Stimulated activated CD4-positive, alpha-beta T cell treated with anti-CD3 and anti-CD28 coated beads, Interleukin-2, amount 100 ng/mL, for 4 hours (primary cell): ENCODE measurements around the gene CRELD2.
A peak's percentile ranks its signal among the peaks of the same experiment; 100 is the strongest.

ENCODE experiments used
- DNase-seq: peaks from one replicate; pipeline ENCODE4 v3.0.0-alpha.2; 2020; ENCODE audit warnings: low read depth

The CRELD2 gene

GRCh38 chr22:49929994-49930575 lies 11.7 kb downstream of the CRELD2 start:
- no peak for DNase-seq

- peak; percentile 47 for DNase-seq
Observed at GRCh38 chr22:49930596-49931412, 12.4 kb downstream of the CRELD2 start.

GRCh38 chr22:49933236-49934159 lies 15.1 kb downstream of the CRELD2 start:
- no peak for DNase-seq

GRCh38 chr22:49934160-49934890 lies 15.9 kb downstream of the CRELD2 start:
- no peak for DNase-seq

- peak; percentile 93 for DNase-seq
Observed at GRCh38 chr22:49934891-49935557, 16.6 kb downstream of the CRELD2 start.

- peak; percentile 52 for DNase-seq
Observed at GRCh38 chr22:49935561-49935960, 17.1 kb downstream of the CRELD2 start.

GRCh38 chr22:49936018-49936972 lies 17.9 kb downstream of the CRELD2 start:
- peak; percentile 98 for DNase-seq

GRCh38 chr22:49936973-49937757 lies 18.7 kb downstream of the CRELD2 start:
- no peak for DNase-seq

- DNase-seq: no peak
Observed at GRCh38 chr22:49937758-49938564, 19.5 kb downstream of the CRELD2 start.

GRCh38 chr22:49938565-49939136 lies 20.2 kb downstream of the CRELD2 start:
- no peak for DNase-seq

GRCh38 chr22:49941507-49942316 lies 23.3 kb downstream of the CRELD2 start:
- no peak for DNase-seq

GRCh38 chr22:49942565-49943404 lies 24.4 kb downstream of the CRELD2 start:
- DNase-seq: no peak

- DNase-seq: no peak
Observed at GRCh38 chr22:49943405-49943765, 25.0 kb downstream of the CRELD2 start.

GRCh38 chr22:49943771-49944398 lies 25.5 kb downstream of the CRELD2 start:
- DNase-seq: no peak

GRCh38 chr22:49944399-49944891 lies 26.0 kb downstream of the CRELD2 start:
- no peak for DNase-seq
